Esophagus squamous epithelium (tissue), 5 donors: ENCODE measurements around the gene MAP4K3. TPM values are rescaled to one million over a fixed set of nuclear protein-coding genes. Genes with fewer than 3 reads are reported as not detected.

Experiments
- DNase-seq: peaks from one replicate; lab custom pipeline; 2025; lab: John Stamatoyannopoulos, UW
- H3K27ac ChIP-seq, 4 donors: fragments of 200-600 bp; sonication (generic); one replicate each; pipeline ENCODE4 v1.5.1; 2016 to 2019; ENCODE audit warnings: mild to moderate bottlenecking in 1 of 4
- H3K27me3 ChIP-seq, 4 donors: fragments of 200-600 bp; sonication (generic); 1 replicate in 3 of 4; 2 replicates in 1 of 4; pipeline versions ENCODE4 v1.5.1 to v1.6.0; 2017 to 2021; ENCODE audit warnings: antibody characterized with exemption in 1 of 4
- H3K36me3 ChIP-seq, 3 donors: fragments of 200-600 bp; sonication (generic); one replicate each; pipeline ENCODE4 v1.5.1; 2016 to 2019
- H3K4me1 ChIP-seq, 3 donors: fragments of 200-600 bp; sonication (generic); one replicate each; pipeline ENCODE4 v1.5.1; 2017 to 2019
- H3K4me3 ChIP-seq, 4 donors: fragments of 200-600 bp; sonication (generic); 1 replicate in 3 of 4; 2 replicates in 1 of 4; pipeline ENCODE4 v1.5.1; 2016 to 2019; ENCODE audit warnings: mild to moderate bottlenecking in 2 of 4, moderate library complexity in 1 of 4
- H3K9me3 ChIP-seq, 3 donors: fragments of 200-600 bp; sonication (generic); one replicate each; pipeline ENCODE4 v1.5.1; 2016 to 2019
- POLR2A ChIP-seq, 4 donors: fragments of 450-650 bp; IDR thresholded peaks; one replicate each; pipeline ENCODE4 v1.6.1; 2017; ENCODE audit warnings: antibody characterized with exemption in 4 of 4, mild to moderate bottlenecking in 4 of 4, moderate library complexity in 3 of 4
- WGBS, 2 donors: methylation state at CpG; one replicate each; pipeline ENCODE4 v1.1.5; 2018; 5-methylcytosine and 5-hydroxymethylcytosine counted together
- intact Hi-C: fragments of 100-400 bp; cut with DNase I; formaldehyde crosslinking; loops from one replicate; pipeline ENCODE4 v1.15.0; 2022
- total RNA-seq, 4 donors: library from RNA; depleted of rRNA; stranded (reverse); fragments of >200 nt; gene quantifications; one replicate each; pipeline ENCODE4 v1.1.0, GENCODE V29; 2016
- TF ChIP-seq, protein P1 (sequence below), 6 experiments: fragments of 450-650 bp in 4 of 6; fragments of 200-600 bp in 2 of 6; sonication (generic) in 2 of 6; IDR thresholded peaks; one replicate each; pipeline ENCODE4 v1.5.1; 2016 to 2019; ENCODE audit warnings: antibody characterized with exemption in 6 of 6, mild to moderate bottlenecking in 4 of 6, moderate library complexity in 4 of 6
- donor health status: DM: yes; HTN: yes; CAD: no.

The MAP4K3 gene
- total RNA-seq, 4 donors from 2014 or later, result 12.6 to 35.1 (median 15.8) TPM

DNA sequence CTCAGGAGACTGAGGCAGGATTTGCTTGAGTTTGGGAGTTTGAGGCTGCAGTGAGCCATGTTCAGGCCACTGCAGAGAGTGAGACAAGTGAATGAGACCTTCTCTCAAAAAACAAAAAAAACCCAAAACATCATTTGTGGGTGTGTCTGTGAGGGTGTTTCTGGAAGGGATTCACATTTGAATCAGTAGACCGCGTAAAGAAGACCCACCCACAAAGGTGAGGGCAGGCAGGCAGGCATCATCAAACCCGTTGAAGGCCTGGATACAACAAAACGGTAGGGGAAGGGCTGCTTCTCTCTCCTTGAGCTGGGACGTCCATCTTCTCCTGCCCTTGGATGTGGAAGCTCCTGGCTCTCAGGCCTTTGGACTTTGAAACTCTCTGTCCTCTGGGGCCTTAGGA, 218.7 kb downstream of the MAP4K3 start:
- Histone ChIP-seq H3K27ac (no peak overlapping the region), H3K36me3 (no peaks in the 10 kb centered on the region), H3K4me3 (no peak overlapping the region), H3K9me3 (no peaks in the 10 kb centered on the region), H3K27me3 (no peaks in the 10 kb centered on the region), H3K4me1 (no peaks in the 10 kb centered on the region)
- TF ChIP-seq, protein P1, sequence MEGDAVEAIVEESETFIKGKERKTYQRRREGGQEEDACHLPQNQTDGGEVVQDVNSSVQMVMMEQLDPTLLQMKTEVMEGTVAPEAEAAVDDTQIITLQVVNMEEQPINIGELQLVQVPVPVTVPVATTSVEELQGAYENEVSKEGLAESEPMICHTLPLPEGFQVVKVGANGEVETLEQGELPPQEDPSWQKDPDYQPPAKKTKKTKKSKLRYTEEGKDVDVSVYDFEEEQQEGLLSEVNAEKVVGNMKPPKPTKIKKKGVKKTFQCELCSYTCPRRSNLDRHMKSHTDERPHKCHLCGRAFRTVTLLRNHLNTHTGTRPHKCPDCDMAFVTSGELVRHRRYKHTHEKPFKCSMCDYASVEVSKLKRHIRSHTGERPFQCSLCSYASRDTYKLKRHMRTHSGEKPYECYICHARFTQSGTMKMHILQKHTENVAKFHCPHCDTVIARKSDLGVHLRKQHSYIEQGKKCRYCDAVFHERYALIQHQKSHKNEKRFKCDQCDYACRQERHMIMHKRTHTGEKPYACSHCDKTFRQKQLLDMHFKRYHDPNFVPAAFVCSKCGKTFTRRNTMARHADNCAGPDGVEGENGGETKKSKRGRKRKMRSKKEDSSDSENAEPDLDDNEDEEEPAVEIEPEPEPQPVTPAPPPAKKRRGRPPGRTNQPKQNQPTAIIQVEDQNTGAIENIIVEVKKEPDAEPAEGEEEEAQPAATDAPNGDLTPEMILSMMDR (IDR thresholded peaks at IDR 0.05), result no peak
- no peak for TF ChIP-seq POLR2A (IDR thresholded peaks at IDR 0.05)
- WGBS, 2 donors, result 87 to 90% methylated on average over 5 of the region's 5 CpGs
- intact Hi-C loops, result no loop called here
- DNase-seq, result no peak

DNA sequence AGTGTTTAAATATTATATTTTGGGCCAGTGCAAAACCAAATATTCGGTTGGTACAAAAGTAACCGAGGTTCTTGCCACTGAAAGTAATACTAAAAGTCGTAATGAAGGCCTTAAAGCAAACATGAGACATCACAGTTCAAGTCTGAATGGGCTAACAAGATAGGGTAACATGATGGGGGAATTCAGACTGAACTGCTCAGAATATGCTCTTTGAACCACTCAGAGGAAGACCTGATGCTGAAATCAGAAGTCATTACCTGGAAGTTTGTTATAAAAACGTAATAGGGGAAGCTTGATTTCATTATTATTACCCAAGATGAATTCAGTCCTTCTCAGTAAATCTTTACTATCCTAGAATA, 219.9 kb downstream of the MAP4K3 start:
- Histone ChIP-seq H3K4me3 (no peak overlapping the region), H3K27me3 (no peaks in the 10 kb centered on the region), H3K4me1 (no peaks in the 10 kb centered on the region), H3K9me3 (no peaks in the 10 kb centered on the region), H3K36me3 (no peaks in the 10 kb centered on the region), H3K27ac (no peak overlapping the region)
- DNase-seq, result no peak
- no peak for TF ChIP-seq POLR2A (IDR thresholded peaks at IDR 0.05)
- TF ChIP-seq, protein P1 (IDR thresholded peaks at IDR 0.05), result no peak
- WGBS, 2 donors, result 64 to 76% methylated on average over 4 of the region's 4 CpGs
- intact Hi-C loops, result no loop called here

DNA sequence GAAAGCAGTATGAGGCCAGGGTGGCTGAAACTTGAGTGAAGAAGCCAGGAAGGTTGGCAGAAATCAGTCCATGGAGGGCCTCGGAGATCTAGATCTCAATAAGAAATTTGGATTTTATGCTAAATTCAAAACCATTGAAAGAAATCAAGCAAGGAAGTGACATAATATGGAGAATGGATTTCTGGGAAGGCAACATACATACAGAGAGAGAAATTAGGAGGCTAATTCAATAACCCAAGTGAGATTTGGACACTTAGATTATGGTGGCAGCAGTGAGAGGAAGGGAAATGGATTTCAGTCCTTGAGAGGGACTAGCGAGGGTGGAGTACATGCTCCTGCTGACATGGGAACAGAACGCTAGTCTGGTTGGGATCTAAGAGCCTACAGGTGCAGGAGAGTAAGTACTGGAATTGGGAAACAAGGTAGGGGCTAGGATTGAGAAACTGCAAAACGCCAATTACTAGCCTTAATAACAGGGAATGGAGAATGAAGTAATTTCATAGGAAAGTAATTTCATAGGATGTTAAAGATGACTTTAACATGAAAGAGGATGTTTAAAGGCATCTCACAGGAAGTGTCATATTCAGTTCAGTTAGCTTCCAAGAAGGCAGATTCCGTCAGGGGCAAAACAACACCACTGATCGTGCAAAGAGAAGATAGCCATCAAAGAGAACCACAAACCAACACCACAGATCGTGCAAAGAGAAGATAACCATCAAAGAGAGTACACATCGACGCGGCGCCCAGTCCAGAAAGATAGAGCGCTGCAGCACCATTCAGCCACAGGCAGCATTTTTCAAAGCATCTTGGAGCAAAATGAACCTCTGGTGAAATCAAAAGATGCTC, 220.5 kb downstream of the MAP4K3 start:
- H3K4me1 ChIP-seq, result no peaks in the 10 kb centered on the region
- intact Hi-C loops, result no loop called here
- WGBS, 2 donors, result 61 to 66% methylated on average over 12 of the region's 12 CpGs
- no peaks in the 10 kb centered on the region for H3K9me3 ChIP-seq
- no peak overlapping the region for H3K4me3 ChIP-seq
- H3K27ac ChIP-seq, result no peak overlapping the region
- no peak for TF ChIP-seq POLR2A (IDR thresholded peaks at IDR 0.05)
- TF ChIP-seq, protein P1 (IDR thresholded peaks at IDR 0.05), result no peak
- DNase-seq, result no peak
- no peaks in the 10 kb centered on the region for H3K27me3 ChIP-seq
- H3K36me3 ChIP-seq, result no peaks in the 10 kb centered on the region

DNA sequence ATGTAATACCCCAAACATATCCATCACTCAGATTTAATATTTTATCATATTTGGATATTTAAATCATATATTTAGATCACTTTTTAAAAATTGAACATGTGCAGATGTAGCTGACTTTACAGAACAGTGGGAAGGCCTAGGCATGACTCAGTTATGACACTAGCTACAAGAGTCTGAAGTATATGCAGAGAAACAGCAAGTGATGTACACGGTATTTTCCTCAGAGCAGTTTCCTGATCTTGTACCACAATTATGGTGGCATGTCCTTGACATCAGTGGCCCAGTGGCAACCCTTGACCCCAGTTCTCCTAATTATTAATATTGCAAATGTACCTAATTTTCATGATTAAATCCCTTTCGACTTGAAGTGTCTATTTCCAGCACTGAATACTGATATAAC, 221.5 kb downstream of the MAP4K3 start:
- TF ChIP-seq, protein P1 (IDR thresholded peaks at IDR 0.05), result no peak
- Histone ChIP-seq H3K4me3 (no peak overlapping the region), H3K36me3 (no peaks in the 10 kb centered on the region), H3K27me3 (no peaks in the 10 kb centered on the region), H3K27ac (no peak overlapping the region), H3K9me3 (no peaks in the 10 kb centered on the region), H3K4me1 (no peaks in the 10 kb centered on the region)
- intact Hi-C loops, result no loop called here
- 72 to 75% methylated on average over 2 of the region's 2 CpGs for WGBS, 2 donors
- DNase-seq, result no peak

- Histone ChIP-seq H3K4me1 (no peaks in the 10 kb centered on the region), H3K27ac (no peak overlapping the region), H3K9me3 (no peaks in the 10 kb centered on the region), H3K4me3 (no peak overlapping the region), H3K36me3 (no peaks in the 10 kb centered on the region), H3K27me3 (no peaks in the 10 kb centered on the region)
- intact Hi-C loops, result no loop called here
- no peak for DNase-seq
- TF ChIP-seq, protein P1 (IDR thresholded peaks at IDR 0.05), result no peak
- TF ChIP-seq POLR2A (IDR thresholded peaks at IDR 0.05), result no peak
- WGBS, 2 donors, result 95 to 100% methylated on average over 1 of the region's 1 CpG
These were observed 224.1 kb downstream of the MAP4K3 start for GRCh38 chr2:39213015-39213414.
